ENCODE results near the gene AAK1.

DNA sequence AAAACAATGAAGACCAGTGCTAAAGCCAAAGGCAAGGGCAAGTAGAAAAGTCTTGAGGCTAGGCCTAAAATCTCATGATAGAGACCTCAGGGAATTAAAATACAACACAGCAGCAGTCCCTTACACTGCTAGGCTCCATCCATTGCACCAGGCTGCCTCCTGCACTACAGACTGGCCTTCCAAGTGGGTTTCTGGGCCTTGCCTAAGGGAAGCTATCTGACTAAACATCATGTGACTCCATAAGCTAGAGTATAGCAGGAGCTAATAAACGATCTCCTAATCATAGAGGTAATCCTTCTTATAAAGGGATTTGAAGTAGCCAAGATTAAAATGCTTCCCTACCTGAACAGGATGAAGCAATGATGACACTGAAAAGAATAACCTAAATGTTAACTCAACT, 128.7 kb downstream of the AAK1 start:
- TF ChIP-seq CTCF (IDR thresholded peaks at IDR 0.05; ENCODE audit: low read depth, low read length), result no peak
- no peak for TF ChIP-seq EZH2phosphoT487 (IDR thresholded peaks at IDR 0.05; ENCODE audit: low read depth)

Measured in OCI-LY3 (cell line).